Breast epithelium (tissue), 4 donors: ENCODE results near the gene DPH5. TPM values are rescaled to one million over a fixed set of nuclear protein-coding genes. Genes with fewer than 3 reads are reported as not detected.

Experiments used
- DNase-seq, 2 donors: peaks; one replicate each; pipeline ENCODE4 v3.0.0-alpha.2; 2019; ENCODE audit warnings: low spot score in 2 of 2
- H3K27ac ChIP-seq, 2 donors: fragments of 200-600 bp; sonication (generic) in 1 of 2; one replicate each; pipeline ENCODE4 v1.5.1; 2016 to 2019; ENCODE audit warnings: mild to moderate bottlenecking in 1 of 2
- H3K27me3 ChIP-seq, 2 donors: fragments of 200-600 bp; sonication (generic) in 1 of 2; one replicate each; pipeline versions ENCODE4 v1.5.1 to v1.6.0; 2017 to 2019; ENCODE audit warnings: control low read depth in 1 of 2, mild to moderate bottlenecking in 1 of 2
- H3K36me3 ChIP-seq: fragments of 200-600 bp; one replicate; pipeline ENCODE4 v1.5.1; 2019
- H3K4me1 ChIP-seq, 2 donors: fragments of 200-600 bp; sonication (generic); one replicate each; pipeline ENCODE4 v1.5.1; 2016 to 2019; ENCODE audit warnings: control low read depth in 1 of 2
- H3K4me3 ChIP-seq, 3 donors: fragments of 200-600 bp; sonication (generic); 1 replicate in 2 of 3; 2 replicates in 1 of 3; pipeline ENCODE4 v1.5.1; 2016 to 2019; ENCODE audit warnings: mild to moderate bottlenecking in 3 of 3, moderate library complexity in 2 of 3
- H3K9me3 ChIP-seq, 2 donors: fragments of 200-600 bp; sonication (generic) in 1 of 2; one replicate each; pipeline ENCODE4 v1.5.1; 2016 to 2019; ENCODE audit warnings: control low read depth in 1 of 2
- CTCF ChIP-seq, 3 donors: fragments of 450-650 bp; IDR thresholded peaks; one replicate each; pipeline ENCODE4 v1.5.1; 2016 to 2017; ENCODE audit warnings: antibody characterized with exemption in 3 of 3, mild to moderate bottlenecking in 3 of 3, moderate library complexity in 3 of 3
- POLR2A ChIP-seq: fragments of 450-650 bp; IDR thresholded peaks from one replicate; pipeline ENCODE4 v1.6.1; 2016; ENCODE audit warnings: antibody characterized with exemption, mild to moderate bottlenecking, moderate library complexity
- POLR2AphosphoS5 ChIP-seq, 3 donors: sonication (generic); formaldehyde crosslinking; IDR thresholded peaks; one replicate each; pipeline ENCODE4 v1.6.1; 2017; ENCODE audit warnings: antibody characterized with exemption in 3 of 3
- intact Hi-C: fragments of 100-400 bp; cut with DNase I; formaldehyde crosslinking; loops from one replicate; pipeline ENCODE4 v1.15.1; 2023; ENCODE audit warnings: low total_unique reads
- total RNA-seq, 3 donors: library from RNA; depleted of rRNA; stranded (reverse); fragments of >200 nt; gene quantifications; one replicate each; pipeline ENCODE4 v1.1.0, GENCODE V29; 2016

The DPH5 gene
- total RNA-seq, 3 donors from 2014 or later = 19.2 to 26.1 (median 25.9) TPM

- H3K27ac ChIP-seq = no peak overlapping the region
- no peaks in the 10 kb centered on the region for H3K4me1 ChIP-seq
- H3K27me3 ChIP-seq = no peaks in the 10 kb centered on the region
- TF ChIP-seq POLR2AphosphoS5 (IDR thresholded peaks at IDR 0.05) = no peak
- TF ChIP-seq CTCF (IDR thresholded peaks at IDR 0.05) = no peak
- TF ChIP-seq POLR2A = no peak
- intact Hi-C loops = no loop called here
- H3K4me3 ChIP-seq = no peak overlapping the region
- no peaks in the 10 kb centered on the region for H3K36me3 ChIP-seq
- H3K9me3 ChIP-seq = no peaks in the 10 kb centered on the region
- DNase-seq = no peak
Observed at GRCh38 chr1:101030881-101031280, 5.3 kb upstream of the DPH5 start.

- H3K36me3 ChIP-seq = no peaks in the 10 kb centered on the region
- H3K9me3 ChIP-seq = no peaks in the 10 kb centered on the region
- TF ChIP-seq POLR2AphosphoS5 (IDR thresholded peaks at IDR 0.05) = no peak
- TF ChIP-seq POLR2A = no peak
- TF ChIP-seq CTCF (IDR thresholded peaks at IDR 0.05) = no peak
- DNase-seq = no peak
- no peaks in the 10 kb centered on the region for H3K27me3 ChIP-seq
- intact Hi-C loops = no loop called here
- no peak overlapping the region for H3K4me3 ChIP-seq
- no peaks in the 10 kb centered on the region for H3K4me1 ChIP-seq
- H3K27ac ChIP-seq = no peak overlapping the region
Observed at GRCh38 chr1:101029184-101029583, 3.6 kb upstream of the DPH5 start.

- no peak for DNase-seq
- intact Hi-C loops = no loop called here
- no peaks in the 10 kb centered on the region for H3K9me3 ChIP-seq
- TF ChIP-seq POLR2AphosphoS5 (IDR thresholded peaks at IDR 0.05) (no peak), CTCF (IDR thresholded peaks at IDR 0.05) (no peak), POLR2A (no peak)
- H3K36me3 ChIP-seq = no peaks in the 10 kb centered on the region
- no peaks in the 10 kb centered on the region for H3K4me1 ChIP-seq
- no peak overlapping the region for H3K4me3 ChIP-seq
- no peaks in the 10 kb centered on the region for H3K27me3 ChIP-seq
- H3K27ac ChIP-seq = no peak overlapping the region
Observed at GRCh38 chr1:101028466-101028865, 2.9 kb upstream of the DPH5 start.

GRCh38 chr1:101027194-101027772, 1.7 kb upstream of the DPH5 start:
- Histone ChIP-seq H3K27ac (no peak overlapping the region), H3K4me1 (no peaks in the 10 kb centered on the region), H3K36me3 (no peaks in the 10 kb centered on the region), H3K4me3 (no peak overlapping the region), H3K9me3 (no peaks in the 10 kb centered on the region), H3K27me3 (no peaks in the 10 kb centered on the region)
- no peak for DNase-seq
- TF ChIP-seq CTCF (IDR thresholded peaks at IDR 0.05) = no peak
- no peak for TF ChIP-seq POLR2AphosphoS5 (IDR thresholded peaks at IDR 0.05)
- no peak for TF ChIP-seq POLR2A
- intact Hi-C loops = no loop called here

DNA sequence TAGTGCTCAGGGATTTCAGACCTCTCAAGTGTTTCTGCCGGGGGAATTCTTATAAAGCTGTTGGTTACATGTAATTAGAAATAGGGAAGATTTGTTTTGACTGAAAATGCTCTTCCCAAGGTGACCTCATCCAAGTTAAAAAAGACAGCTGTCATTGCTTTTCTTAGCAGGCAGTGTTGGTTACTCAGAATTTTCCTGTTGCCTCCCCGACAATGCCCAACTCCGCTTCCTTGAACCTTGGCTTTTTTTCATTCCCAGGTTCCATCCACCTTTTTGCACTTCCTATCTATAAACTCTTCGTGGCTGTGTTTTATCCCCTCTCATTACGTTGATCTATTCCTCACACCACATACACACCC, 825 bp upstream of the DPH5 start:
- Histone ChIP-seq H3K27ac (peak overlapping the region; percentile 79 to 84), H3K4me1 (no peaks in the 10 kb centered on the region), H3K4me3 (peak overlapping the region; percentile 68 to 73 (median 70)), H3K36me3 (no peaks in the 10 kb centered on the region), H3K27me3 (no peaks in the 10 kb centered on the region), H3K9me3 (no peaks in the 10 kb centered on the region)
- intact Hi-C loops = no loop called here
- TF ChIP-seq CTCF (IDR thresholded peaks at IDR 0.05) (no peak), POLR2AphosphoS5 (IDR thresholded peaks at IDR 0.05) (no peak), POLR2A (no peak)
- DNase-seq = no peak
